ENCODE measurements around the gene FAM47E.

FAM47E gene

DNA sequence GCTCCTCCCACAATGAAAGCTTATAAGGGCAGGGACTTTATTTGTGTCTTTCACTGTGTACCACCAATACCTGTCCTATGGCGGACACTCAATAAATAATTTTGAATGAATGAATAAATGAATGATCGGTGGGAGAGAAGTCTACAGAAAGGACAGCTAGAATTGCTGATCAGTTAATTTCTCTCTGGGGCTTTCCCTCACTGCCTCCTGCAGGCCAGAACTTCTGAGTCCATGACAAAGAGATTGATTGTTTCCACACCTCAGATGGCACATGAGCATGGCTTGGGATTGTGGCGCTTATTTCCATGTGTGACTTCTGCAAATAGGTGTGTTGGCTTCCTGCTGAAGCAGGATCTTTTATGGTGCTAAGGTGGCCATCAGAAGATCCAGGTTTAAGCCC is 6.3 kb downstream of the FAM47E start:
- H3K27ac ChIP-seq, result no peak overlapping the region
- H3K4me2 ChIP-seq, result no peak overlapping the region
- no peaks in the 10 kb centered on the region for H3K27me3 ChIP-seq (ENCODE audit: insufficient read depth, low read depth)
- TF ChIP-seq, protein P1, sequence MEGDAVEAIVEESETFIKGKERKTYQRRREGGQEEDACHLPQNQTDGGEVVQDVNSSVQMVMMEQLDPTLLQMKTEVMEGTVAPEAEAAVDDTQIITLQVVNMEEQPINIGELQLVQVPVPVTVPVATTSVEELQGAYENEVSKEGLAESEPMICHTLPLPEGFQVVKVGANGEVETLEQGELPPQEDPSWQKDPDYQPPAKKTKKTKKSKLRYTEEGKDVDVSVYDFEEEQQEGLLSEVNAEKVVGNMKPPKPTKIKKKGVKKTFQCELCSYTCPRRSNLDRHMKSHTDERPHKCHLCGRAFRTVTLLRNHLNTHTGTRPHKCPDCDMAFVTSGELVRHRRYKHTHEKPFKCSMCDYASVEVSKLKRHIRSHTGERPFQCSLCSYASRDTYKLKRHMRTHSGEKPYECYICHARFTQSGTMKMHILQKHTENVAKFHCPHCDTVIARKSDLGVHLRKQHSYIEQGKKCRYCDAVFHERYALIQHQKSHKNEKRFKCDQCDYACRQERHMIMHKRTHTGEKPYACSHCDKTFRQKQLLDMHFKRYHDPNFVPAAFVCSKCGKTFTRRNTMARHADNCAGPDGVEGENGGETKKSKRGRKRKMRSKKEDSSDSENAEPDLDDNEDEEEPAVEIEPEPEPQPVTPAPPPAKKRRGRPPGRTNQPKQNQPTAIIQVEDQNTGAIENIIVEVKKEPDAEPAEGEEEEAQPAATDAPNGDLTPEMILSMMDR (conservative IDR thresholded peaks at IDR 0.05; ENCODE audit: low read depth, low read length), result no peak
- H3K9ac ChIP-seq, result no peak overlapping the region
- H3K4me1 ChIP-seq (ENCODE audit: low read depth, poor library complexity, severe bottlenecking), result peaks cover 22% of the 10 kb centered on the region
- no peaks in the 10 kb centered on the region for H4K20me1 ChIP-seq (ENCODE audit: insufficient read depth)
- H3K4me3 ChIP-seq (IDR thresholded peaks at IDR 0.05; ENCODE audit: insufficient read depth, low read depth, low read length), result no peak overlapping the region
- no peaks in the 10 kb centered on the region for H3K36me3 ChIP-seq (ENCODE audit: insufficient read depth)
- H2AFZ ChIP-seq (ENCODE audit: low read depth), result no peak overlapping the region
- no peaks in the 10 kb centered on the region for H3K79me2 ChIP-seq (ENCODE audit: insufficient read depth, low read depth)

DNA sequence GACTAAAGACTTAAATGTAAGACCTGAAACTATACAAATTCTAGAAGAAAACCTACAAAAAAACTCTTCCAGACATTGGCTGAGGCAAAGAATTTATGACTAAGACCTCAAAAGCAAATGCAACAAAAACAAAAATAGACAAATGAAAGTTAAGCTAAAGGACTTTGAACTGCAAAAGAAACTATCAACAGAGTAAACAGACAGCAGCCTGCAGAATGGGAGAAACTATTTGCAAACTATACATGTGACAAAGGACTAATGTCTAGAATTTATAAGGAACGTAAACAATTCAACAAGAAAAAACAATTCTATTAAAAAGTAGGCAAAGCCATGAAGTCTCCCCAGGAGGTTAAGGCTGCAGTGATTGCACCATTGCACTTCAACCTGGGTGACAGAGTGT is 9.1 kb downstream of the FAM47E start:
- no peaks in the 10 kb centered on the region for H3K36me3 ChIP-seq (ENCODE audit: insufficient read depth)
- no peak overlapping the region for H2AFZ ChIP-seq (ENCODE audit: low read depth)
- H4K20me1 ChIP-seq (ENCODE audit: insufficient read depth), result no peaks in the 10 kb centered on the region
- H3K4me1 ChIP-seq (ENCODE audit: low read depth, poor library complexity, severe bottlenecking), result peaks cover 22% of the 10 kb centered on the region
- TF ChIP-seq, protein P1 (conservative IDR thresholded peaks at IDR 0.05; ENCODE audit: low read depth, low read length), result no peak
- H3K4me3 ChIP-seq (IDR thresholded peaks at IDR 0.05; ENCODE audit: insufficient read depth, low read depth, low read length), result no peak overlapping the region
- H3K9ac ChIP-seq, result no peak overlapping the region
- no peaks in the 10 kb centered on the region for H3K27me3 ChIP-seq (ENCODE audit: insufficient read depth, low read depth)
- H3K27ac ChIP-seq, result no peak overlapping the region
- H3K4me2 ChIP-seq, result no peak overlapping the region
- H3K79me2 ChIP-seq (ENCODE audit: insufficient read depth, low read depth), result no peaks in the 10 kb centered on the region

DNA sequence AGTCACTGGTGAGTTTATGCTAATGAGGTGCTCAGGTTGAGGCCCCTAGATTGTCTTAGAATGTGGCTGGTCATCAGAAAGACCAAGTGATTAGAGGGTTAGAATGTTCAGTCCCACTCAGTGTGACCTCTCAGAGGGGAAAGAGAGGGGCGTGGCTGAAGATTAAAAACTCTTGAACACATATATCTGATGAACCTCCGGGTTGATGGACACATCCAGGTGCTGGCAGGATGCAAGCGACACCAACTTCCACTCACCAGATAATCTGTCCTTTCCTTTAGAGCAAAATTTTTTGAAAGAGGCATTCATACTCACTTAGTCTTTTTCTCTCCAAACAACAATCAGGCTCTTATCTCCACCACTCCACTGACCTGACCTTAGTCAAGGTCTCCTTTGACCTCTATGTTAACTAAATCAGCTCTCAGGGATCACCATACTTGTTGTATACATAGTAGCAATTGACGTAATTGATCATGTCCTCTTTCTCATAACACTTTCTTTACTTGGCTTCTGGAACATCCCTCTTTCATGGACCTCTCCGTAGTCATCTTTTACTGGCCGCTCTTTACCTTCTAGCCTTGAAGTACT is 14.2 kb downstream of the FAM47E start:
- Histone ChIP-seq H3K4me2 (no peak overlapping the region), H3K4me3 (IDR thresholded peaks at IDR 0.05; ENCODE audit: insufficient read depth, low read depth, low read length) (no peak overlapping the region), H3K79me2 (ENCODE audit: insufficient read depth, low read depth) (no peaks in the 10 kb centered on the region), H3K4me1 (ENCODE audit: low read depth, poor library complexity, severe bottlenecking) (peaks cover 4% of the 10 kb centered on the region), H3K27ac (no peak overlapping the region), H3K27me3 (ENCODE audit: insufficient read depth, low read depth) (no peaks in the 10 kb centered on the region), H4K20me1 (ENCODE audit: insufficient read depth) (no peaks in the 10 kb centered on the region), H3K36me3 (ENCODE audit: insufficient read depth) (no peaks in the 10 kb centered on the region), H3K9ac (no peak overlapping the region), H2AFZ (ENCODE audit: low read depth) (no peak overlapping the region)
- TF ChIP-seq, protein P1 (conservative IDR thresholded peaks at IDR 0.05; ENCODE audit: low read depth, low read length), result no peak

DNA sequence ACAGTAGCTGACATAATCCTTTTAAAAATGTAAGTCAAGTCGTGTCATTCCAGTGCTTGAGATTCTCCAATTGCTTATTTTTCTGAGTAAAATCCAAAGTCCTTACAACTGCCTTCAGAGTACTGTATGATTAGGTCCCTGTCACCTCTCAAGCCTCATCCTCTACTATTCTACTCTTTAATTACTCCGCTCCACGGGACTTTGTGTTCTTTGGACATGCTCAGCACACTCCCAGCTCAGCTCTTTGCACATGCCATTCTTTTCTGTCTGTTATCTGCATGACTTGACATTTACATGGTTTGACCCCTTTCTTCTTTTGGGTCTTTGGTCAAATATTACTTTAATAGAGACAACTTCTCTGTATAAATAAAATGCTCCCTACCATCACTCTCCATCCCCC is 15.1 kb downstream of the FAM47E start:
- TF ChIP-seq, protein P1 (conservative IDR thresholded peaks at IDR 0.05; ENCODE audit: low read depth, low read length), result no peak
- Histone ChIP-seq H3K27me3 (ENCODE audit: insufficient read depth, low read depth) (no peaks in the 10 kb centered on the region), H3K79me2 (ENCODE audit: insufficient read depth, low read depth) (no peaks in the 10 kb centered on the region), H3K4me1 (ENCODE audit: low read depth, poor library complexity, severe bottlenecking) (no peaks in the 10 kb centered on the region), H3K27ac (no peak overlapping the region), H3K36me3 (ENCODE audit: insufficient read depth) (no peaks in the 10 kb centered on the region), H3K4me3 (IDR thresholded peaks at IDR 0.05; ENCODE audit: insufficient read depth, low read depth, low read length) (no peak overlapping the region), H3K4me2 (no peak overlapping the region), H4K20me1 (ENCODE audit: insufficient read depth) (no peaks in the 10 kb centered on the region), H2AFZ (ENCODE audit: low read depth) (no peak overlapping the region), H3K9ac (no peak overlapping the region)

Data from KMS-11 (cell line).